Mesendoderm (in vitro differentiated cells): ENCODE measurements around the gene CRPPA.

Source experiments
- DNase-seq: peaks from one replicate; pipeline ENCODE4 v3.0.0; 2013
- H2AK5ac ChIP-seq: 2 replicates; pipeline ENCODE4 v1.6.1; 2013; ENCODE audit warnings: low read length, inconsistent platforms
- H2BK120ac ChIP-seq: 2 replicates; pipeline ENCODE4 v1.6.1; 2013; ENCODE audit warnings: low read depth, mild to moderate bottlenecking, low read length, moderate library complexity, mixed read lengths
- H2BK15ac ChIP-seq: replicated peaks from 2 replicates; pipeline ENCODE4 v1.6.1; 2013; ENCODE audit warnings: low read depth, mild to moderate bottlenecking, moderate library complexity
- H2BK5ac ChIP-seq: 2 replicates; pipeline ENCODE4 v1.6.1; 2013; ENCODE audit warnings: low read length, inconsistent platforms
- H3K18ac ChIP-seq: 2 replicates; pipeline ENCODE4 v1.6.1; 2013; ENCODE audit warnings: mild to moderate bottlenecking, low read length, mixed read lengths
- H3K23ac ChIP-seq: one replicate; pipeline ENCODE4 v1.6.1; 2013; ENCODE audit warnings: low read length
- H3K27ac ChIP-seq: 2 replicates; pipeline ENCODE4 v1.5.1; 2013; ENCODE audit warnings: low read depth, mild to moderate bottlenecking, inconsistent platforms, low read length, moderate library complexity
- H3K27me3 ChIP-seq: 2 replicates; pipeline ENCODE4 v1.6.1; 2013; ENCODE audit warnings: low read length, control low read depth, mild to moderate bottlenecking, inconsistent platforms; ENCODE audit not compliant: insufficient read depth, poor library complexity
- H3K36me3 ChIP-seq: 2 replicates; pipeline ENCODE4 v1.6.1; 2013; ENCODE audit warnings: low read length, inconsistent platforms; ENCODE audit not compliant: control insufficient read depth, insufficient read depth
- H3K4ac ChIP-seq: one replicate; pipeline ENCODE4 v1.6.1; 2013; ENCODE audit warnings: low read depth, mild to moderate bottlenecking, low read length, moderate library complexity
- H3K4me1 ChIP-seq: 2 replicates; pipeline ENCODE4 v1.6.1; 2013; ENCODE audit warnings: low read depth, low read length, inconsistent platforms; ENCODE audit not compliant: control insufficient read depth
- H3K4me2 ChIP-seq: 2 replicates; pipeline ENCODE4 v1.6.1; 2013; ENCODE audit warnings: low read length
- H3K4me3 ChIP-seq: 2 replicates; pipeline ENCODE4 v1.5.1; 2013; ENCODE audit warnings: mild to moderate bottlenecking, low read length
- H3K56ac ChIP-seq: one replicate; pipeline ENCODE4 v1.6.1; 2013; ENCODE audit warnings: low read length
- H3K79me1 ChIP-seq: 2 replicates; pipeline ENCODE4 v1.6.1; 2013; ENCODE audit warnings: low read length, inconsistent platforms
- H3K79me2 ChIP-seq: 2 replicates; pipeline ENCODE4 v1.6.1; 2013; ENCODE audit warnings: mild to moderate bottlenecking, low read length; ENCODE audit not compliant: control insufficient read depth, insufficient read depth
- H3K9ac ChIP-seq: 2 replicates; pipeline ENCODE4 v1.6.1; 2013; ENCODE audit warnings: low read length, inconsistent platforms
- H4K5ac ChIP-seq: one replicate; pipeline ENCODE4 v1.6.1; 2013; ENCODE audit warnings: low read length
- H4K8ac ChIP-seq: one replicate; pipeline ENCODE4 v1.6.1; 2013; ENCODE audit warnings: low read depth, mild to moderate bottlenecking, control low read depth, low read length, moderate library complexity
- WGBS: extraction: QIAGEN DNeasy Blood & Tissue Kit; methylation state at CpG from one replicate; pipeline ENCODE4 v1.1.7; 2013; ENCODE audit warnings: low lambda C conversion rate, missing lambda C conversion rate; ENCODE audit not compliant: insufficient coverage; ENCODE audit errors: extremely low coverage; 5-methylcytosine and 5-hydroxymethylcytosine counted together

Gene CRPPA

GRCh38 chr7:16403475-16403874, 17.9 kb downstream of the CRPPA start:
- Histone ChIP-seq H3K56ac (no peak overlapping the region), H3K18ac (no peak overlapping the region), H3K79me1 (no peaks in the 10 kb centered on the region), H3K4me3 (no peak overlapping the region), H3K9ac (no peak overlapping the region), H3K27me3 (no peaks in the 10 kb centered on the region), H3K4me2 (no peak overlapping the region), H4K8ac (no peak overlapping the region), H4K5ac (no peak overlapping the region), H2AK5ac (no peak overlapping the region), H3K4me1 (no peaks in the 10 kb centered on the region), H3K23ac (no peak overlapping the region), H2BK15ac (no peak overlapping the region), H3K36me3 (peaks cover 3% of the 10 kb centered on the region), H3K27ac (no peak overlapping the region), H3K4ac (no peak overlapping the region), H3K79me2 (no peaks in the 10 kb centered on the region), H2BK120ac (no peak overlapping the region), H2BK5ac (no peak overlapping the region)
- WGBS = no CpG with 5 or more reads among the region's 1 CpG
- DNase-seq = no peak

GRCh38 chr7:16402940-16403339, 18.4 kb downstream of the CRPPA start:
- no peak overlapping the region for H4K8ac ChIP-seq
- no peaks in the 10 kb centered on the region for H3K27me3 ChIP-seq
- no peak overlapping the region for H2BK15ac ChIP-seq
- H3K9ac ChIP-seq = no peak overlapping the region
- H3K4me2 ChIP-seq = no peak overlapping the region
- no peak overlapping the region for H3K56ac ChIP-seq
- no peak overlapping the region for H2BK5ac ChIP-seq
- no peak overlapping the region for H3K4me3 ChIP-seq
- no peak overlapping the region for H4K5ac ChIP-seq
- no peak overlapping the region for H3K4ac ChIP-seq
- no peaks in the 10 kb centered on the region for H3K4me1 ChIP-seq
- WGBS = no CpG with 5 or more reads among the region's 1 CpG
- no peak overlapping the region for H2BK120ac ChIP-seq
- no peaks in the 10 kb centered on the region for H3K79me1 ChIP-seq
- no peak overlapping the region for H3K23ac ChIP-seq
- no peak overlapping the region for H3K18ac ChIP-seq
- H3K27ac ChIP-seq = no peak overlapping the region
- no peak for DNase-seq
- H3K36me3 ChIP-seq = peaks cover 3% of the 10 kb centered on the region
- no peak overlapping the region for H2AK5ac ChIP-seq
- H3K79me2 ChIP-seq = no peaks in the 10 kb centered on the region

GRCh38 chr7:16402091-16402490, 19.2 kb downstream of the CRPPA start:
- Histone ChIP-seq H3K27ac (no peak overlapping the region), H3K4me2 (no peak overlapping the region)
- no peak for DNase-seq

GRCh38 chr7:16400893-16401275, 20.5 kb downstream of the CRPPA start:
- Histone ChIP-seq H3K27me3 (no peaks in the 10 kb centered on the region), H3K27ac (no peak overlapping the region), H3K4me3 (no peak overlapping the region), H2AK5ac (no peak overlapping the region), H3K79me1 (no peaks in the 10 kb centered on the region), H4K5ac (no peak overlapping the region), H4K8ac (no peak overlapping the region), H2BK120ac (no peak overlapping the region), H3K4ac (no peak overlapping the region), H3K79me2 (no peaks in the 10 kb centered on the region), H3K56ac (no peak overlapping the region), H3K18ac (no peak overlapping the region), H3K9ac (no peak overlapping the region), H2BK15ac (no peak overlapping the region), H3K36me3 (peaks cover 3% of the 10 kb centered on the region), H3K4me2 (no peak overlapping the region), H2BK5ac (no peak overlapping the region), H3K4me1 (no peaks in the 10 kb centered on the region), H3K23ac (no peak overlapping the region)
- no peak for DNase-seq

More at GRCh38 chr7:16402091-16402490, 19.2 kb downstream of the CRPPA start:
- no peak overlapping the region for H3K4me3 ChIP-seq
- no peaks in the 10 kb centered on the region for H3K79me1 ChIP-seq
- H4K8ac ChIP-seq = no peak overlapping the region
- H3K18ac ChIP-seq = no peak overlapping the region
- no peak overlapping the region for H2BK5ac ChIP-seq
- no peak overlapping the region for H4K5ac ChIP-seq
- H3K4ac ChIP-seq = no peak overlapping the region
- no peak overlapping the region for H2BK120ac ChIP-seq
- H3K79me2 ChIP-seq = no peaks in the 10 kb centered on the region
- H2AK5ac ChIP-seq = no peak overlapping the region
- no peak overlapping the region for H3K9ac ChIP-seq
- H3K23ac ChIP-seq = no peak overlapping the region
- H3K4me1 ChIP-seq = no peaks in the 10 kb centered on the region
- H3K27me3 ChIP-seq = no peaks in the 10 kb centered on the region
- no peak overlapping the region for H3K56ac ChIP-seq
- peaks cover 3% of the 10 kb centered on the region for H3K36me3 ChIP-seq
- no peak overlapping the region for H2BK15ac ChIP-seq

- H3K9ac ChIP-seq = no peak overlapping the region
- no peak overlapping the region for H2BK15ac ChIP-seq
- no peak overlapping the region for H3K56ac ChIP-seq
- H3K4me3 ChIP-seq = peak overlapping the region; percentile 1
- H3K4me2 ChIP-seq = no peak overlapping the region
- no peak overlapping the region for H3K27ac ChIP-seq
- H3K27me3 ChIP-seq = no peaks in the 10 kb centered on the region
- H3K18ac ChIP-seq = no peak overlapping the region
- H3K79me1 ChIP-seq = no peaks in the 10 kb centered on the region
- H3K23ac ChIP-seq = no peak overlapping the region
- H3K79me2 ChIP-seq = no peaks in the 10 kb centered on the region
- H3K36me3 ChIP-seq = peaks cover 3% of the 10 kb centered on the region
- no peaks in the 10 kb centered on the region for H3K4me1 ChIP-seq
- H3K4ac ChIP-seq = no peak overlapping the region
- WGBS = no CpG with 5 or more reads among the region's 47 CpGs
- H2BK120ac ChIP-seq = no peak overlapping the region
- H4K8ac ChIP-seq = no peak overlapping the region
- no peak overlapping the region for H2BK5ac ChIP-seq
- no peak overlapping the region for H4K5ac ChIP-seq
- peak; percentile 19 for DNase-seq
- H2AK5ac ChIP-seq = no peak overlapping the region
Measured at GRCh38 chr7:16399916-16400892, 21.1 kb downstream of the CRPPA start.
